Superior temporal gyrus (tissue), 1 donor: ENCODE data around the gene SAMM50.

ENCODE experiments used
- DNase-seq: peaks from one replicate; pipeline ENCODE4 v3.0.0-alpha.2; 2016; ENCODE audit errors: extremely low spot score

Gene SAMM50

GRCh38 chr22:43976861-43977795 lies 21.9 kb downstream of the SAMM50 start:
- DNase-seq: no peak

- DNase-seq: no peak
Measured at GRCh38 chr22:43978558-43978957, 23.3 kb downstream of the SAMM50 start.

GRCh38 chr22:43980579-43980978 lies 25.3 kb downstream of the SAMM50 start:
- no peak for DNase-seq

- DNase-seq: no peak
Measured at GRCh38 chr22:43980996-43981395, 25.8 kb downstream of the SAMM50 start.

GRCh38 chr22:43983808-43984207 lies 28.6 kb downstream of the SAMM50 start:
- DNase-seq: no peak

- DNase-seq: peak; percentile 74
Measured at GRCh38 chr22:43985532-43985931, 30.3 kb downstream of the SAMM50 start.

GRCh38 chr22:43988116-43988820 lies 33.0 kb downstream of the SAMM50 start:
- DNase-seq: peak; percentile 21

GRCh38 chr22:43988960-43989359 lies 33.7 kb downstream of the SAMM50 start:
- DNase-seq: no peak

- DNase-seq: no peak
Measured at GRCh38 chr22:43990044-43990443, 34.8 kb downstream of the SAMM50 start.

- DNase-seq: no peak
Measured at GRCh38 chr22:43991316-43992020, 36.2 kb downstream of the SAMM50 start.

GRCh38 chr22:43992331-43992821 lies 37.1 kb downstream of the SAMM50 start:
- no peak for DNase-seq

- peak; percentile 80 for DNase-seq
Measured at GRCh38 chr22:43993072-43993760, 38.0 kb downstream of the SAMM50 start.

- DNase-seq: no peak
Measured at GRCh38 chr22:43994006-43994405, 38.8 kb downstream of the SAMM50 start.

GRCh38 chr22:43994416-43994815 lies 39.2 kb downstream of the SAMM50 start:
- no peak for DNase-seq

- no peak for DNase-seq
Measured at GRCh38 chr22:43995057-43995685, 39.9 kb downstream of the SAMM50 start.

GRCh38 chr22:43995798-43996169 lies 40.5 kb downstream of the SAMM50 start:
- DNase-seq: no peak

GRCh38 chr22:43996170-43996980 lies 41.1 kb downstream of the SAMM50 start:
- peak; percentile 44 for DNase-seq

GRCh38 chr22:43996981-43997265 lies 41.7 kb downstream of the SAMM50 start:
- no peak for DNase-seq

- DNase-seq: no peak
Measured at GRCh38 chr22:43998679-43999264, 43.5 kb downstream of the SAMM50 start.

GRCh38 chr22:43999378-43999777 lies 44.1 kb downstream of the SAMM50 start:
- no peak for DNase-seq
